ENCODE data around the gene SAMD4A.
A peak's percentile ranks its signal among the peaks of the same experiment; 100 is the strongest.
"Not testable (repeated sequence)": the region's sequence is repeated elsewhere in the genome, so short reads cannot be mapped to it uniquely, and the experiment has no call there.

The SAMD4A gene

DNA sequence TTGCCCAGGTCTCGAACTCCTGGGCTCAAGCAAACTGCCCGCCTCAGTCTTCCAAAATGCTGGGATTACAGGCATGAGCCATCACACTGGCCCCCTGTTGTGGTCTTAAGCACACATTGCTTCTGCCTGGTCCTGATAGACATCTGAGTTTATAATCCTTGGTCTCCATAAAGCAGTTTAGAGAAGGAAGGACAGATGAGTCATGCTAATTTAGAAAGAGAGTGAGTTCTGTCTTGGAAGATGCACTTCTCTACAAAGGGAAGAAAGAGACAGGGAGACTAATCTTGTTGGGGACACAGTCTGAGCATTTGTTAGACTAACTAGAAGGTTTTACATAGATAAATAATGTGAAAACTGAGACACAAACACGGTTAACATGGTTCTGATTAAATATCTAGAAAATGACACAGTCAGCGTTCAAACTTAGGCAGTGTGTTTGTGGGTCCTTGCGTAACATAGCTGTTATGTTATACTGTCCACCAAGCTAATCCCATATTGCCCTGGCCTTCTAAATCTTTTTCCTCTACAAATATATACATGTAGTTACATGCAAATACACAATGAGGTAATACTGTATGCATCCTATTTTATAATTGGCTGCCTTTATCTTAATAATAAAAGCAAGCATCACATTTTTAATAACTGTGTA is 31.0 kb downstream of the SAMD4A start:
- peak; percentile 39 for DNase-seq (ENCODE audit: low read depth)

GRCh38 chr14:54599966-54600716 is 33.2 kb downstream of the SAMD4A start:
- no peak for DNase-seq (ENCODE audit: low read depth)

GRCh38 chr14:54600717-54601109 is 33.8 kb downstream of the SAMD4A start:
- no peak for DNase-seq (ENCODE audit: low read depth)

GRCh38 chr14:54603362-54603761 is 36.4 kb downstream of the SAMD4A start:
- DNase-seq (ENCODE audit: low read depth): peak; percentile 42

- DNase-seq (ENCODE audit: low read depth): peak; percentile 83
These were observed 39.2 kb downstream of the SAMD4A start for GRCh38 chr14:54606178-54606577.

- DNase-seq (ENCODE audit: low read depth): peak; percentile 93
These were observed 39.8 kb downstream of the SAMD4A start for GRCh38 chr14:54606631-54607133.

GRCh38 chr14:54609576-54609975 is 42.6 kb downstream of the SAMD4A start:
- DNase-seq (ENCODE audit: low read depth): no peak

GRCh38 chr14:54610051-54610977 is 43.4 kb downstream of the SAMD4A start:
- peak; percentile 29 for DNase-seq (ENCODE audit: low read depth)

DNA sequence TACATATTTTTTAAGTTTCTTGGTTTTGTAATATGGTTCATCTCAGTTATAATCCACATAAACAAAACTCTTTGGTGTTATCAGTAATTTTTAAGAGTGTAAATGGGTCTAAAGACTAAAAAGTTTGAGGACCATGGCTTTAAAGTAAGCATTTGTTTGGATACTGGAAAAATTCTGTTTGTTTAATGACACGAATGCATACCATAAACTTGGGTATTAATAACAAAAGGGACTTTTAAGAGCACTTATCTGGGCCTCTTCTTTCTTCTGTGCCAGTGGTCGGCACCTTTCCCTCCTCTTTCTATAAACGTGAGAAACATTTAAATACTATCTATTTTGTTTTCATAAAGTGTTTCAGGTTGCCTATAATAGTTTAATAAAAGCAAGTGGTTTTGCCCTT is 47.4 kb downstream of the SAMD4A start:
- DNase-seq (ENCODE audit: low read depth): no peak

- peak; percentile 30 for DNase-seq (ENCODE audit: low read depth)
These were observed 50.5 kb downstream of the SAMD4A start for GRCh38 chr14:54617467-54617866.

DNA sequence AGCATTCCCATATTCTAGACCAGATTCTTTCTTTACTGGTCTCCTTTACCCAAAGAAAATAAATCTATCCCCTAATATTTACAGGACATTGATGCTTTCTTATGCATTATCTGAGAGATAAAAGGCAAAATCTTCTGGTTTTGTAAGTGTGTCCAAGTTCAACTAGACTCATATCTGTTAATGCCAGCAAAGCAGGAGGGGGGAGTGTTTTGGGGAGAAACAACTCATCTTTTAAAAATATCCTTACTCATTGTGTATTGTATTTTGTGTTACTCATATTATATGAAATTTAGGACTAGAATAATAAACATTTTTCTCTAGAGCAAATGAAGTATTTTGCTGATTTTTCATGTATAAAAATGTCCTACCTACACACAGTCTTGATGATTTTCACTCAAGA is 54.8 kb downstream of the SAMD4A start:
- DNase-seq (ENCODE audit: low read depth): peak; percentile 41

- DNase-seq (ENCODE audit: low read depth): no peak
These were observed 55.4 kb downstream of the SAMD4A start for GRCh38 chr14:54622192-54622958.

DNA sequence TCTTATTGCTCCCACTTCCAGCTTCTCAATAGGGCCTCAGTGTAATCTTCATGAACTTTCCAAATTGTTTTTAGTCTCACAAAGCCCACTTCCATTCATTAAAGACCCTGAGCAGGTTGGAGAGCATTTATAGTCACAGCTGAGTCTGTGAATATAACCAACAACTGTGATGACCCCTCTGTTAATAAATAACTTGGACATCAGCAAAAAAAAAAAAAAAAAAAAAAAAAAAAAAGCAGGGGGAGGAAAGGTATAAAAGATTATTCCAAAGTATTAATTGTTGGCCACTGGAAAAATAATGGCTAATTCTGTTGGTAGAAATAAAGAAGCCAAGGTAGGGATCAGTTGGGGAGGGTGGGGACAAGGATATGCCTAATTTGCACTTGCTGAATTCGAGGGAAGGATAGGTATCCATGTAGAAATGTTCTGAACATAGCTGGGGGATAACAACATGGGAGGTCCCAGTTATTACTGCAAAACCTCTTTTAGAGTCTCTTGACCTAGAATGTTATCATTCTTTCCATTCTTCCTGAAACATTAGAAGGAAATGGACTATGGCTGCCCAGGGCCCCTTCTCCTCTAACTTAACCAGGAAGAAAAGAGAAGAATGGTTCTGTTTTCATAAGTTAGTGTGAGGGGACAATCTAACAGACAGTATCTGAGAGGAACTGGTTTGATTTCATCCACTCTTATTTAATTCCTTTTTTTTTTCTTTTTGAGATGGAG is 56.5 kb downstream of the SAMD4A start:
- DNase-seq (ENCODE audit: low read depth): no peak

DNA sequence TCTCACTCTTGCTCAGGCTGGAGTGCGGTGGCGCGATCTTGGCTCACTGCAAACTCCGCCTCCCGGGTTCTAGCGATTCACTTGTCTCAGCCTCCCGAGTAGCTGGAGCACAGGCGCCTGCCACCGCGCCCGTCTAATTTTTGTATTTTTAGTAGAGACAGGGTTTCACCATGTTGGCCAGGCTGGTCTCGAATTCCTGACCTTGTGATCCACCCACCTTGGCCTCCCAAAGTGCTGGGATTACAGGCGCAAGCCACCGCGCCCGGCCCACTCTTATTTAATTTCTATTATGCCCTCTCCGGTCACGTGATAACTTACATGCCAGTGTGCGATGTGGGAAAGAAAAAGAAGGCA is 57.1 kb downstream of the SAMD4A start:
- DNase-seq (ENCODE audit: low read depth): not testable (repeated sequence)

DNA sequence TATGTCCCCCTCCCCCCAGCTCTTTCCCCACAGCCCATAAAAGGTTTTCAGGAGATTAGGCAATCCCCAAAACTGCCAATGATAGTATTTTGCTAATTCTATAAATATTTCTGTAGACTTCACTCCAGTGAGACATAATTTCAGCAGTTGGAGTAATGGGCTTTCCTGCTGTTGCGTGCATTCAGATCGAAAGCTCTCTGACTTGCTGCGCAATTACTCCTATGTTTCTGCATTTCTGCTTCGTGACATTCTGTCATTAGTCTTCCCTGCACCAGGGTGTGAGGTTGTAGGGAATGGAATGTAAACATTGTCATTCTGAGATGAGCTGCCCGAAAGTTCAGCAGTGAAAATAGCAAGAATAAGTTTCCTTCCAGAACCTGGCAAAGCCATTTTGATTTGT is 58.2 kb downstream of the SAMD4A start:
- DNase-seq (ENCODE audit: low read depth): no peak

GRCh38 chr14:54627219-54627539 is 60.3 kb downstream of the SAMD4A start:
- no peak for DNase-seq (ENCODE audit: low read depth)

- peak; percentile 73 for DNase-seq (ENCODE audit: low read depth)
These were observed 60.8 kb downstream of the SAMD4A start for GRCh38 chr14:54627540-54628363.

DNA sequence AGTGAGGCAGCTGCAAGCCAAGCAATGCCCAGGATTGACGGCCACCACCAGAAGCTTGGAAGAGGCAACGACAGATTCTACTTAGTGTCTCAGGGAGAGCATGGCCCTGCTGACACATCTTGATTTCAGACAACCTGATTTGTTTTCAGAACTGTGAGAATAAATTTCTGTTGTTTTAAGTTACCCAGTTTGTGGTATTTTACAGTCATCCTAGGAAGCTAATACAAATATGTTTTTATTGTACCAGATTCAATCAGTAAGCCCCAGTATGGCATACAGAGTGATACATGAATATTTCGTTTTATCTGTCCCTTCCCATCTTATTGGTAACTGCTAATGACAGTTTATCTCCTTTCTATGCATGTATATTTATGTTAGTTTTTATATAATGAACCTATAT is 62.3 kb downstream of the SAMD4A start:
- no peak for DNase-seq (ENCODE audit: low read depth)

DNA sequence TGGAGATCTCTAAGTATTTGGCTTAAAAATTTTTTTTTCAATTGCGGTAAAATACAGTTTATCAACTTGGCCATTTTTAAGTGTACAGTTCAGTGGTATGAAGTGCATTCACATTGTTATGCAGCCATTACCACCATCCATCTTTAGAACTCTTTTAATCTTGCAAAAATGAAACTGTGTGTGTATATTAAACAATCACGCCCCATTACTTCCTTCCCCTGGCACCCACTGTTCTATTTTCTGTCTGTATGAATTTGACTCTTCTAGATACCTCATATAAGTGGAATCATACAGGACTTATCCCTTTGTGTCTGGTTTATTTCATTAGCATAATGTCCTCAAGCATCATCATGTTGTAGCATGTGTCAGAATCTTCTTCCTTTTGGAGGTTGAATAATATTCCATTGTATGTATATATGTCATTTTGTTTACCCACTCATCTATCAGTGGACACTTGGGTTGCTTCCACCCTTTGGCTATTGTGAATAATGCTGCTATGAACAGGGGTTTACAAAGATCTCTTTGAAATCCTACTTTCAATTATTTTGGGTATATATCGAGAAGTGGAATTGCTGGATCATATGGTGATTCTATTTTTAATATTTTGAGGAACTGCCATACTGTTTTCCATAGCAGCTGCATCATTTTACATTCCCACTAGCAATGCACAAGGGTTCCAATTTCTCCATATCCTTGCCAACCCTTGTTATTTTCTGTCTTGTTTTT is 62.9 kb downstream of the SAMD4A start:
- no peak for DNase-seq (ENCODE audit: low read depth)

GRCh38 chr14:54631016-54631415 is 64.1 kb downstream of the SAMD4A start:
- DNase-seq (ENCODE audit: low read depth): no peak
